Activated B cell treated with CpG ODN at 0.5 μM for 24 hours (primary cell): Measurements from ENCODE around the gene GUCA2B. TPM values are rescaled to one million over a fixed set of nuclear protein-coding genes. Genes with fewer than 3 reads are reported as not detected.

Experiments used
- ATAC-seq: fragments of 200-7000 bp; cut with Tn5 transposase; one replicate; pipeline ENCODE4 v1.10.0; 2021; ENCODE audit warnings: low read depth, mild to moderate bottlenecking, moderate library complexity
- CTCF ChIA-PET: fragments of 350-600 bp; sonication (Branson Sonifier 250); formaldehyde crosslinking; loops from one replicate; lab custom pipeline; 2021; ENCODE audit warnings: antibody characterized with exemption; lab: Charles Lee
- POLR2A ChIA-PET: fragments of 350-600 bp; sonication (Branson Sonifier 250); formaldehyde crosslinking; loops from one replicate; lab custom pipeline; 2021; ENCODE audit warnings: antibody characterized with exemption; lab: Charles Lee
- DNase-seq: peaks from one replicate; pipeline ENCODE4 v3.0.0; 2022
- H3K27ac Mint-ChIP-seq: one replicate; pipeline ENCODE4 v1.8.0; 2020; ENCODE audit warnings: mixed read lengths
- H3K27me3 Mint-ChIP-seq: one replicate; pipeline ENCODE4 v1.8.0; 2021; ENCODE audit warnings: mixed read lengths
- H3K36me3 Mint-ChIP-seq: one replicate; pipeline ENCODE4 v1.8.0; 2021; ENCODE audit warnings: low read depth, mixed read lengths
- H3K4me1 Mint-ChIP-seq: one replicate; pipeline ENCODE4 v1.8.0; 2021; ENCODE audit warnings: mixed read lengths
- H3K4me3 Mint-ChIP-seq: one replicate; pipeline ENCODE4 v1.8.0; 2020; ENCODE audit warnings: mild to moderate bottlenecking, mixed read lengths
- H3K9me3 Mint-ChIP-seq: one replicate; pipeline ENCODE4 v1.8.0; 2020; ENCODE audit warnings: mixed read lengths
- intact Hi-C: fragments of 100-400 bp; cut with micrococcal nuclease; formaldehyde crosslinking; loops from one replicate; pipeline ENCODE4 v1.15.1; 2024
- total RNA-seq: library from RNA; stranded (reverse); gene quantifications from 2 replicates; pipeline ENCODE4 v1.2.3, GENCODE V29; 2022
- TF ChIP-seq, protein P1 (sequence below): fragments of 200-600 bp; IDR thresholded peaks from one replicate; pipeline ENCODE4 v1.8.0; 2022; ENCODE audit warnings: antibody characterized with exemption, mild to moderate bottlenecking

Gene GUCA2B
- total RNA-seq, 1 donor from 2014 or later, result not detected

DNA sequence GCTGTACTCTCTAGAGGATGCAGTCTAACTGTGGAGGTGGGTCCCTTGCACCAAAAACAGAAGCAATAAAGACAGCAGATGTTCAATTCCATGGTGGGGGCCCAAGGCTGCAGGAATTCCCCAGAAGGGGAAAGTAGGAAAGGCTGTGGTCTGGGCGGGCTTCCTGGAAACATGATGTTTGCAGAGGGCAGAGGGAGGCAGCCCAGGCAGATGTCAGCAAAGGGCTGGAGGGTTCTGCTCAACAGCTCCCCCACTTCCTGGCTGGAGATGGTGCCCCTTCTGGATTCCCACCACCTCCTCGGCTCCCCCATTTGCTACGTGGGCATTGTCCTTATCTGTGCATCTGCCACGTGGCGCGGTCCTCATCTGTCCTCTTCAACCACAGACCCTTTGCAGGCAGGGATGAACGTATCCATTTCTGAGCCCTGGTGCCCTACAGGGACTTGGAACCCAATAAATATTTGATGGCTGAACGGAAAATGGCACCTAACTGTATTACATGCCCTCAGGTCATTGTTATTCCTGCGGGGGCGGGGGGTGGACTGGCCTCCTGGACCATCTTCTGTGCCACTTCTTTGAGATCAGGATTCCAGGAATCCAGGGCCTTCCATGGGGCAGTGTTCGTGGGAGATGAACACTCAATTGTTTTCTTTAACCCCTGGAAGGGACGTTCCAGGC is 8.4 kb upstream of the GUCA2B start:
- no peak overlapping the region for H3K4me3 Mint-ChIP-seq
- ATAC-seq, result no peak

DNA sequence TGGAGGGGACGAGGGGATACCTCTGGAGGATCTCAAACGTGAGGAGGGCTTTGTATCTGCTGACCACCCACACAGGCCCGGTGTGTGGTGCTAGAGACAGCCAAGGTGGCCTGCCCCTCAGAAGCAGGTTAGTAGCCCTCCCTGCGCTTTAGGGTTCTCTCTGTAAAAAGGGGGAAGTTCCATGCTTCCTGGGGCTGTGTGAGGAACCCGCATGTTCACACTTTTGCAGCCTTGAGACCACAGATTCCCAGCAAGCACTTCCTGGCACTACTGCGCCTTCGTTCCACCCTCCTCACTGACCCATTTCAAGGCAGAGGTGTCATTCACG is 7.9 kb upstream of the GUCA2B start:
- intact Hi-C loops, result no loop called here
- no peak overlapping the region for H3K4me3 Mint-ChIP-seq

More for the DNA sequence above, 8.4 kb upstream of the GUCA2B start:
- ChIA-PET CTCF (interaction anchor here (0.9 kb wide), 1 partner anchor 27 kb away, joined by 3 read pairs; no protein-coding TSS in a partner anchor), POLR2A (no interaction called here)
- H3K36me3 Mint-ChIP-seq, result no peaks in the 10 kb centered on the region
- H3K27ac Mint-ChIP-seq, result no peak overlapping the region
- no peak for DNase-seq
- TF ChIP-seq, protein P1, sequence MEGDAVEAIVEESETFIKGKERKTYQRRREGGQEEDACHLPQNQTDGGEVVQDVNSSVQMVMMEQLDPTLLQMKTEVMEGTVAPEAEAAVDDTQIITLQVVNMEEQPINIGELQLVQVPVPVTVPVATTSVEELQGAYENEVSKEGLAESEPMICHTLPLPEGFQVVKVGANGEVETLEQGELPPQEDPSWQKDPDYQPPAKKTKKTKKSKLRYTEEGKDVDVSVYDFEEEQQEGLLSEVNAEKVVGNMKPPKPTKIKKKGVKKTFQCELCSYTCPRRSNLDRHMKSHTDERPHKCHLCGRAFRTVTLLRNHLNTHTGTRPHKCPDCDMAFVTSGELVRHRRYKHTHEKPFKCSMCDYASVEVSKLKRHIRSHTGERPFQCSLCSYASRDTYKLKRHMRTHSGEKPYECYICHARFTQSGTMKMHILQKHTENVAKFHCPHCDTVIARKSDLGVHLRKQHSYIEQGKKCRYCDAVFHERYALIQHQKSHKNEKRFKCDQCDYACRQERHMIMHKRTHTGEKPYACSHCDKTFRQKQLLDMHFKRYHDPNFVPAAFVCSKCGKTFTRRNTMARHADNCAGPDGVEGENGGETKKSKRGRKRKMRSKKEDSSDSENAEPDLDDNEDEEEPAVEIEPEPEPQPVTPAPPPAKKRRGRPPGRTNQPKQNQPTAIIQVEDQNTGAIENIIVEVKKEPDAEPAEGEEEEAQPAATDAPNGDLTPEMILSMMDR, result no peak
- intact Hi-C loops, result no loop called here
- no peaks in the 10 kb centered on the region for H3K4me1 Mint-ChIP-seq
- no peaks in the 10 kb centered on the region for H3K9me3 Mint-ChIP-seq
- H3K27me3 Mint-ChIP-seq, result peaks cover 19% of the 10 kb centered on the region

DNA sequence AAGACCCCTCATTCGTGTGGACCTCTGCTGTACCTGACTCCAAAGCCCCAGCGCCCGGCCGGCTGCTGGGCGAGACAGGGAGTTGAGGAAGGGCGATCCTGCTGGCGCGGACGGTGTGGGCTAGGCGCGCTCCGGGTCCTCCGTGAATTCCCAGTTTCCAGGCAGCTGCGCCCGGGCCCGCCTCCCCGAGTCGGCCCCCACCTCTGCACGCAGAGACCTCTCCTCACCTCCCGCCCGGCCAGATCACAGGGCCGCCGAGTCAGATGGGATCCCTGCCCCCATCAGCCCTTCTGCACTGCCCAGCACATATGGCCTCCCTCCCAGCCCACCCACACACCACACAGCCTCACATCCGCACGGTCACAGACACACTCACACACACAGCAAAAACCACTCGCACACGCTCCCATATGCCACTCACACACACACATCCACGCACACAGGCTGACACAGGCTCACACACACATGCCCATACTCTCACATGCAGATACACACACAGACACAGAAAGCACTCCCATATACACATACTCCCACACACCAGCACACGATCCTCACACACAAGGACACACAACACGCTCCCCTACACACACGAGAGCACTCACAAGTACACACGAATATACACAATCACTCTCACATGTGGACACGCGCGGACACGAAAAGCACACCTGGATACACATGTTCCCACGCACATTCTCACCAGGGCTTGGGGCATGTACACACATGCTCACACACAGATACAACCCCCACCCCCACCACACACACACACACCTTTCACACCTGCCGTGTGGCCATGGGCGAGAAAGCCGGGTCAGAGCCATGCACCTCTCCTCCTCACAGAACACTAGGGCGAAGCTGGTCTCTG is 7.2 kb upstream of the GUCA2B start:
- TF ChIP-seq, protein P1, result no peak
- intact Hi-C loops, result no loop called here
- H3K4me1 Mint-ChIP-seq, result no peaks in the 10 kb centered on the region
- ChIA-PET CTCF (no interaction called here), POLR2A (no interaction called here)
- H3K9me3 Mint-ChIP-seq, result no peaks in the 10 kb centered on the region
- no peak overlapping the region for H3K27ac Mint-ChIP-seq
- ATAC-seq, result no peak
- H3K4me3 Mint-ChIP-seq, result no peak overlapping the region
- DNase-seq, result no peak
- peaks cover 24% of the 10 kb centered on the region for H3K27me3 Mint-ChIP-seq
- H3K36me3 Mint-ChIP-seq, result no peaks in the 10 kb centered on the region

More for the DNA sequence above, 7.9 kb upstream of the GUCA2B start:
- CTCF ChIA-PET, result no interaction called here
- Mint-ChIP-seq H3K27me3 (peaks cover 20% of the 10 kb centered on the region), H3K9me3 (no peaks in the 10 kb centered on the region), H3K4me1 (no peaks in the 10 kb centered on the region), H3K36me3 (no peaks in the 10 kb centered on the region), H3K27ac (no peak overlapping the region)
- POLR2A ChIA-PET, result no interaction called here
- ATAC-seq, result no peak
- TF ChIP-seq, protein P1, result no peak
- DNase-seq, result no peak

DNA sequence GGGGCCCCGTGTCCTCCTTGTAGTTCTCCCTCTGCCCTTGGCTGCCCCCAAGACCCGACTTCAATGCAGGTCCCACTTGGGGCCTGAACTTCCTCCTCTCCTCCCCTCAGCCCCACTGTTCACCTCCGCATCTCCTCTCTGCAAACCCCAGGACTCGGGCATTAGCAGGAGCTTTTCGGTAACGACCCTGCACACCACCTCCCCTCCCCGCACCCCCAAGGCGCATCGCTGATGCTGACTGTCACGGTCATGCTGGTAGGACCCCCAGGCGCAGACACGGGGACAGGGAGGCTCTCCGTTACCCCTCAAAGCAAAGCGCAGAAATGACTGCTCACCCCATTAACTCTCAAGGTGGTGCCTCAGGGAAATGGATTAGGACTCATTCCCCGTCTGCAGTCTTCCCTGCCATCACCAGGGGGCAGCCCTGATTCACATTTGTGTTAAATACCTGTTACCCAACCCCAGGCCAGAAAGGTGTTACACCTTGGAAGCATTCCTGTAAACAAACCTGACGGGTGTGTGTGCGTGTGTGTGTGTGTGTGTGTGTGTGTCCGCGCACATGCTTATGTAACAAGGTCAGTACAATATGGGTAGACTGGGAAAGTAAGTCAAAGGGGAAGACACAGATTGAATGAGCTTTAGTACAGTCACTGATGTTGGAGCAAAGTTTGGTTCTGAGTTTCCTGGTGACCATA is 6.4 kb upstream of the GUCA2B start:
- no peak overlapping the region for H3K27ac Mint-ChIP-seq

More for the DNA sequence above, 6.4 kb upstream of the GUCA2B start:
- ChIA-PET CTCF (interaction anchor here (0.9 kb wide), 1 partner anchor 27 kb away, joined by 3 read pairs; no protein-coding TSS in a partner anchor), POLR2A (no interaction called here)
- no peaks in the 10 kb centered on the region for H3K9me3 Mint-ChIP-seq
- TF ChIP-seq, protein P1, result no peak
- H3K4me1 Mint-ChIP-seq, result no peaks in the 10 kb centered on the region
- no peaks in the 10 kb centered on the region for H3K36me3 Mint-ChIP-seq
- ATAC-seq (peak; percentile 56), DNase-seq (peak; percentile 39)
- no peak overlapping the region for H3K4me3 Mint-ChIP-seq
- intact Hi-C loops, result loop anchor here (1.0 kb wide), 2 partner anchors 27 to 572 kb away; no protein-coding TSS in a partner anchor
- H3K27me3 Mint-ChIP-seq, result peaks cover 27% of the 10 kb centered on the region
